GM12801 (cell line): ENCODE results near the gene APBB1IP.

Experiments used
- TF ChIP-seq, protein P1 (sequence below): IDR thresholded peaks from one replicate; pipeline ENCODE4 v1.5.1; 2011; ENCODE audit warnings: control low read depth; ENCODE audit not compliant: insufficient read length; ENCODE audit errors: extremely low read depth

Gene APBB1IP

GRCh38 chr10:26457088-26457487, 18.9 kb downstream of the APBB1IP start:
- TF ChIP-seq, protein P1, sequence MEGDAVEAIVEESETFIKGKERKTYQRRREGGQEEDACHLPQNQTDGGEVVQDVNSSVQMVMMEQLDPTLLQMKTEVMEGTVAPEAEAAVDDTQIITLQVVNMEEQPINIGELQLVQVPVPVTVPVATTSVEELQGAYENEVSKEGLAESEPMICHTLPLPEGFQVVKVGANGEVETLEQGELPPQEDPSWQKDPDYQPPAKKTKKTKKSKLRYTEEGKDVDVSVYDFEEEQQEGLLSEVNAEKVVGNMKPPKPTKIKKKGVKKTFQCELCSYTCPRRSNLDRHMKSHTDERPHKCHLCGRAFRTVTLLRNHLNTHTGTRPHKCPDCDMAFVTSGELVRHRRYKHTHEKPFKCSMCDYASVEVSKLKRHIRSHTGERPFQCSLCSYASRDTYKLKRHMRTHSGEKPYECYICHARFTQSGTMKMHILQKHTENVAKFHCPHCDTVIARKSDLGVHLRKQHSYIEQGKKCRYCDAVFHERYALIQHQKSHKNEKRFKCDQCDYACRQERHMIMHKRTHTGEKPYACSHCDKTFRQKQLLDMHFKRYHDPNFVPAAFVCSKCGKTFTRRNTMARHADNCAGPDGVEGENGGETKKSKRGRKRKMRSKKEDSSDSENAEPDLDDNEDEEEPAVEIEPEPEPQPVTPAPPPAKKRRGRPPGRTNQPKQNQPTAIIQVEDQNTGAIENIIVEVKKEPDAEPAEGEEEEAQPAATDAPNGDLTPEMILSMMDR = no peak

- TF ChIP-seq, protein P1 = no peak
These were observed 22.6 kb downstream of the APBB1IP start for GRCh38 chr10:26460736-26461135.

GRCh38 chr10:26463986-26464385, 25.8 kb downstream of the APBB1IP start:
- TF ChIP-seq, protein P1 = no peak

DNA sequence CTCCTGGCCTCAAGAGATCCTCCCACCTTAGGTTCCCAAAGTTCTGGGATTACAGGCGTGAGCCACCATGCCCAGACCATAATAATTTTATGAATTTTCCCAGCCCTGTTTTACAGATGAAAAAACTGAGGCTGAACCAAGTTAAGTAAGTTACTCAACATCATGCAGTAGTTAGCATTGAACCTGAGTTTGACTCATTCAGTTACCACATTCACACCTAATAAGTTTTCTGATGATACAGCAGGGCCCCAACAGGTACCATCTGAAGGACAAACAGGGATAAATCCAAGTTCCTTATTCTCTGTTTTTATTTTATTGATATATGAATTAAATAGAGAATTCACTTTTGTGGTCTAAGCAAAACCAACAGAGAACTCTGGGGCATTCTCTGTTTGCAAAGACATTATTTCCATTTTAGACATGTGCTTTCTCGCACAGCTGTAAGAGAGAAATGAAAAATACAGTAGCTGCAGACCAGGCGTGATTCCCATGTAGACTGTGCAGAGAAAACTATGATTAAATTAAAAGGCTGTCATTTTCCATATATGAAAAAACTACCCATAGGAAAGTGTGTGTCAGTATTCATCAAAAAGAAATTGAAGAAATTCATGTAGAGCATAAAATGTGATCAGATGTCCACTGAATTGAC, 26.6 kb downstream of the APBB1IP start:
- TF ChIP-seq, protein P1 = no peak

GRCh38 chr10:26467639-26468038, 29.5 kb downstream of the APBB1IP start:
- TF ChIP-seq, protein P1 = no peak

DNA sequence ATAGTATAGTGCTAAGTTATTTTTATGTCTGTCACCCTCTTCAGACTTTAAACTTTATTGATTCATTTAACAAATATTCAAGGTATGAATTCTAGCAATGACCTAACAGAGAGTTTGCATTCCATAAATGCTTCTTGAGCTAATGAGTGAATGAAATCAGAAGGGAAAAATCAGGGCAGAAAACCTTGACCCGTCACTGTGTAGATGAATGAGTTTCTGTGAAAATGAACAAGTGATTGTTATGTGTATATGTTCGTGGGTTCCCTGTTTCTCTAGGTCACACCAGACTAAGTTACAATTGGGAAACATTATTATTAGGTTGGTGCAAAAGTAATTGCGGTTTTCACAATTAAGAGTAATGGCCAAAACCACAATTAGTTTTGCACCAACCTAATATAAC, 30.1 kb downstream of the APBB1IP start:
- TF ChIP-seq, protein P1 = no peak

DNA sequence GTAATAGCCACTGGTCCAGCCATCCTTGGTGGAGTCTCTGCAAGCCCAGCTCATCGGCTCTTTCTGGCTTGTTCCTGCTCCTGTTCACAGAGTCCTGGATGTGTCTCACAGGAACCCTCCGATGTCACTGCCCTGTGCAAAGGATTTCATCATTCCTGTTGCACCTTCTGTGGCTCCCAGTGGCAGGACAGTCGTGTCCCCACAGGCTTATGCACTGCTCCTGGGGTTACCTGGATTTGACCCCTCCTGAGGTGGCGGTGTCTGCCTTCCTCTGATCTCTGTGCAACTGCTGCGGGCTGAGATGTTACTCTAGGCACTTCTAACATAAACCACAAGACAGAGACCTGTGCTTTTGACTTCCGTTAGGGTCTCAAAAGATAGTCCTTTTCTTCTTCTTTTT, 30.6 kb downstream of the APBB1IP start:
- TF ChIP-seq, protein P1 = no peak
